ENCODE results near the gene FRMD4B. TPM values are rescaled to one million over a fixed set of nuclear protein-coding genes. Genes with fewer than 3 reads are reported as not detected.

Gene FRMD4B
- total RNA-seq, 2 experiments from 2014 or later = not detected

- no peak overlapping the region for H3K4me2 ChIP-seq (ENCODE audit: low read length)
- H3K36me3 ChIP-seq (ENCODE audit: insufficient read depth, low read length) = no peaks in the 10 kb centered on the region
- no peaks in the 10 kb centered on the region for H4K20me1 ChIP-seq (ENCODE audit: insufficient read depth, low read length)
- ChIA-PET CTCF (ENCODE audit: unreplicated experiment) (no interaction called here), POLR2A (no interaction called here)
- H2AFZ ChIP-seq (ENCODE audit: low read length) = no peak overlapping the region
- BruUV-seq (replicated peaks) = no TSS peak
- no peaks in the 10 kb centered on the region for H3K9me2 ChIP-seq (ENCODE audit: insufficient read depth, low read length)
- H3K4me1 ChIP-seq (ENCODE audit: insufficient read depth, low read length, poor library complexity, severe bottlenecking) = no peaks in the 10 kb centered on the region
- intact Hi-C loops (cut with micrococcal nuclease; ENCODE audit: unreplicated experiment) = no loop called here
- H3K4me3 ChIP-seq (ENCODE audit: low read depth, low read length, poor library complexity, severe bottlenecking) = no peak overlapping the region
- no peak overlapping the region for H3K27ac ChIP-seq (ENCODE audit: low read depth, low read length, poor library complexity, severe bottlenecking)
- H3K9me3 ChIP-seq (ENCODE audit: low read length) = no peaks in the 10 kb centered on the region
- peak; percentile 5 for DNase-seq (ENCODE audit: low spot score)
- no peak for TF ChIP-seq CTCF (conservative IDR thresholded peaks at IDR 0.05; ENCODE audit: low read length)
- no peaks in the 10 kb centered on the region for H3K79me2 ChIP-seq (ENCODE audit: insufficient read depth, low read depth, low read length)
These were observed 17.7 kb downstream of the FRMD4B start for GRCh38 chr3:69368129-69368741.

GRCh38 chr3:69367586-69367985 is 18.3 kb downstream of the FRMD4B start:
- Histone ChIP-seq H3K79me2 (ENCODE audit: insufficient read depth, low read depth, low read length) (no peaks in the 10 kb centered on the region), H3K27ac (ENCODE audit: low read depth, low read length, poor library complexity, severe bottlenecking) (no peak overlapping the region), H2AFZ (ENCODE audit: low read length) (no peak overlapping the region), H3K4me3 (ENCODE audit: low read depth, low read length, poor library complexity, severe bottlenecking) (no peak overlapping the region), H3K9me2 (ENCODE audit: insufficient read depth, low read length) (no peaks in the 10 kb centered on the region), H3K4me1 (ENCODE audit: insufficient read depth, low read length, poor library complexity, severe bottlenecking) (no peaks in the 10 kb centered on the region), H3K4me2 (ENCODE audit: low read length) (no peak overlapping the region), H4K20me1 (ENCODE audit: insufficient read depth, low read length) (no peaks in the 10 kb centered on the region), H3K36me3 (ENCODE audit: insufficient read depth, low read length) (no peaks in the 10 kb centered on the region), H3K9me3 (ENCODE audit: low read length) (no peaks in the 10 kb centered on the region)
- intact Hi-C loops (cut with micrococcal nuclease; ENCODE audit: unreplicated experiment) = no loop called here
- TF ChIP-seq EZH2phosphoT487 (IDR thresholded peaks at IDR 0.05; ENCODE audit: borderline replicate concordance, low read depth, low read length) (no peak), CTCF (conservative IDR thresholded peaks at IDR 0.05; ENCODE audit: low read length) (no peak)
- no TSS peak for BruUV-seq (replicated peaks)
- no peak for DNase-seq (ENCODE audit: low spot score)
- ChIA-PET POLR2A (no interaction called here), CTCF (ENCODE audit: unreplicated experiment) (no interaction called here)

GRCh38 chr3:69364354-69364753 is 21.5 kb downstream of the FRMD4B start:
- intact Hi-C loops (cut with micrococcal nuclease; ENCODE audit: unreplicated experiment) = no loop called here
- Histone ChIP-seq H3K9me2 (ENCODE audit: insufficient read depth, low read length) (no peaks in the 10 kb centered on the region), H4K20me1 (ENCODE audit: insufficient read depth, low read length) (no peaks in the 10 kb centered on the region), H2AFZ (ENCODE audit: low read length) (no peak overlapping the region), H3K9me3 (ENCODE audit: low read length) (no peaks in the 10 kb centered on the region), H3K4me1 (ENCODE audit: insufficient read depth, low read length, poor library complexity, severe bottlenecking) (no peaks in the 10 kb centered on the region), H3K27ac (ENCODE audit: low read depth, low read length, poor library complexity, severe bottlenecking) (no peak overlapping the region), H3K4me2 (ENCODE audit: low read length) (no peak overlapping the region), H3K79me2 (ENCODE audit: insufficient read depth, low read depth, low read length) (no peaks in the 10 kb centered on the region), H3K4me3 (ENCODE audit: low read depth, low read length, poor library complexity, severe bottlenecking) (no peak overlapping the region), H3K36me3 (ENCODE audit: insufficient read depth, low read length) (no peaks in the 10 kb centered on the region)
- TF ChIP-seq CTCF (conservative IDR thresholded peaks at IDR 0.05; ENCODE audit: low read length) = no peak
- TF ChIP-seq EZH2phosphoT487 (IDR thresholded peaks at IDR 0.05; ENCODE audit: borderline replicate concordance, low read depth, low read length) = no peak
- no peak for DNase-seq (ENCODE audit: low spot score)
- no TSS peak for BruUV-seq (replicated peaks)
- ChIA-PET POLR2A (no interaction called here), CTCF (ENCODE audit: unreplicated experiment) (no interaction called here)

Data from OCI-LY7 (cell line).